GM12873 (cell line): ENCODE results near the gene PCBP3.

Experiments used
- CTCF ChIP-seq: IDR thresholded peaks from 2 replicates; pipeline ENCODE4 v1.5.1; 2012; ENCODE audit warnings: low read depth, mild to moderate bottlenecking, moderate library complexity, low read length, control low read depth; ENCODE audit not compliant: insufficient read depth; ENCODE audit errors: missing control alignments

PCBP3 gene

GRCh38 chr21:45982092-45982757, 338.7 kb downstream of the PCBP3 start:
- TF ChIP-seq CTCF, result no peak

GRCh38 chr21:45982758-45983648, 339.5 kb downstream of the PCBP3 start:
- TF ChIP-seq CTCF, result no peak

- no peak for TF ChIP-seq CTCF
Measured at GRCh38 chr21:45983649-45983965, 340.1 kb downstream of the PCBP3 start.

- TF ChIP-seq CTCF, result no peak
Measured at GRCh38 chr21:45983981-45984551, 340.5 kb downstream of the PCBP3 start.

GRCh38 chr21:45984584-45985095, 341.1 kb downstream of the PCBP3 start:
- no peak for TF ChIP-seq CTCF

- no peak for TF ChIP-seq CTCF
Measured at GRCh38 chr21:45985471-45986315, 342.2 kb downstream of the PCBP3 start.
